HG03175 (cell line): ENCODE results near the gene MRS2.
"Not testable (repeated sequence)": the region's sequence is repeated elsewhere in the genome, so short reads cannot be mapped to it uniquely, and the experiment has no call there.

Source experiments
- ATAC-seq: cut with Tn5 transposase; IDR thresholded peaks from one replicate; pipeline ENCODE4 v1.9.1; 2021; ENCODE audit warnings: mild to moderate bottlenecking, moderate library complexity; ENCODE audit not compliant: unreplicated experiment

The MRS2 gene

DNA sequence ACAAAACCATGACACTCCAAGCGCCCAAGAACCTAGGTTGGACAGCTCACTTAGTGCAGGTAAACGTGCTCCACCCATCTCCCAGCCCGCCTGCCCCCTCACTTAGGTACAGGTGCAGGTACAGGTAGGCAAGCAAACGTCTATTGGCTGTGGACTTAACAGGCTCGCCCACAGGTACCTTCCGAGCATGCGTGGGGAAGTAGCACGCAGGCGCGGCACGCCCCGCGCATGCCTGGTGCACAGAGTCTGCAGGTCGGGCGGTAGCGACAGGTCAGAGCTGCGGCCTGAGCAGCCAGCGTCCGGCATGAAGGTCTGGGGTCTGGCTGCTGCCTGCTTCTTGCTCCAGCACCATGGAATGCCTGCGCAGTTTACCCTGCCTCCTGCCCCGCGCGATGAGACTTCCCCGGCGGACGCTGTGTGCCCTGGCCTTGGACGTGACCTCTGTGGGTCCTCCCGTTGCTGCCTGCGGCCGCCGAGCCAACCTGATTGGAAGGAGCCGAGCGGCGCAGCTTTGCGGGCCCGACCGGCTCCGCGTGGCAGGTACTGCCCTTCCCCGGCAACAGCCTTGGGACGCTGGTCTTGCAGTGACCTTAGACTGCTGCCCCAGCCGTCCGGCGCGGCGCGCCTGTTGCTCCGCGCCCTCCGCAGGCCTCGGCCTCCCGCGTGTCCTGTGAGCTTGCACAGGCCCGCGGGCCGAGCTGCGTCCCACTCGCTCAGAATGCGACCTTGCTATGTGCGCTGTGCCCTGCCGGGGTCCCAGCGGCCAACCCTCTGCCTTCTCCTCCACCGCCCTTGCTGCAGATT is at the start of gene MRS2:
MRS2 (plus strand) TSS at position 240 of the 804 bp plus-strand sequence; CDS start at position 351, 111 bp downstream.
- ATAC-seq, result peak; percentile 91

- ATAC-seq, result no peak
Observed at GRCh38 chr6:24353861-24354260, 48.9 kb upstream of the MRS2 start.

GRCh38 chr6:24355393-24355792 is 47.3 kb upstream of the MRS2 start:
- ATAC-seq, result no peak

GRCh38 chr6:24356310-24356973 is 46.3 kb upstream of the MRS2 start:
- no peak for ATAC-seq

DNA sequence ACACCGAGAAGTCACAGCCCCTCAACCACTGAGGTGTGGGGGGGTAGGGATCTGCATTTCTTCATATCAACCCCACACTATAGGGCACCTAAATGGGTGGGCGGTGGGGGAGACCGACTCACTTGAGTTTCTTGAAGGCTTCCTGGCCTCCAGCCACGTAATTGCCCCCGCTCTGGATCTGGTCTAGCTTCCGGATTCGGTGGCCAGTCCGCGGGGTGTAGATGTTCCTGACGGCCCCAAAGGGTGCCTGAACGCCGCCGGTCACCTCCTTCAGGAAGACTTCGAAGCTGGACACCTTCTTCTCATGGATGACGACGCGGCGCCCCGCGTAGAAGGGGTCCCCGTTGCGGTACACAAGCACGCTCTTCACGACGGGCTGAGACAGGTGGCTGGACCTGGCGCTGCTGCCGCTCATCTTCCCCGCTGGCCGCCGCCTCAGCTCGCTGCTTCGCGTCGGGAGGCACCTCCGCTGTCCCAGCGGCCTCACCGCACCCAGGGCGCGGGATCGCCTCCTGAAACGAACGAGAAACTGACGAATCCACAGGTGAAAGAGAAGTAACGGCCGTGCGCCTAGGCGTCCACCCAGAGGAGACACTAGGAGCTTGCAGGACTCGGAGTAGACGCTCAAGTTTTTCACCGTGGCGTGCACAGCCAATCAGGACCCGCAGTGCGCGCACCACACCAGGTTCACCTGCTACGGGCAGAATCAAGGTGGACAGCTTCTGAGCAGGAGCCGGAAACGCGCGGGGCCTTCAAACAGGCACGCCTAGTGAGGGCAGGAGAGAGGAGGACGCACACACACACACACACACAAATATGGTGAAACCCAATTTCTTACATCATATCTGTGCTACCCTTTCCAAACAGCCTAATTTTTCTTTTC is 45.2 kb upstream of the MRS2 start, which contains the start of gene DCDC2:
DCDC2 (minus strand) TSS at position 724 of the 883 bp plus-strand sequence; CDS start at position 415, 309 bp downstream.
- ATAC-seq, result no peak

DNA sequence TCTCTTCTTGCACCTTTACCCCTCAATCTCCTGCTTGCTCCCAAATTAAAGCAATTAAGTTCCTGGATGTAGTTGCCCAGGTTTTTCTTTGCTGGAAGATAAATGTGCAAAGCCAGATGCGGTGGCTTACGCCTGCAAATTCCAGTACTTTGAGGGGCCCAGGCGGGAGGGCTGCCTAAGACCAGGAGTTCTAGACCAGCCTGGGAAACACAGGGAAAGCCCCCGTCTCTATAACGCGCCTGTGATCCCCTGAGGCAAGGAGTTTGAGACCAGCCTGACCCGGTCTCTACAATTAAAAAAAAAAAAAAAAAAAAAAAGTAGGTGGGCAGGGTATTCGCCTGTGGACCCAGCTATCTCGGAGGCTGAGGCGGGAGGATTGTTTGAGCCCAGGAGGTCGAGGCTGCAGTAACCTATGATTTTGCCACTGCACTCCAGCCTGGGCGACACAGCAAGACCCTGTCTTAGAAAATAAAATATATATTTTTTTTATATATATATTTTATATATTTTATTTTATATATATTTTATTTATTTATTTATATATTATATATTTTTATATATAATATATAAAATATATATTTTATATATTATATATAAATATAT is 44.4 kb upstream of the MRS2 start:
- ATAC-seq, result no peak

GRCh38 chr6:24359640-24360454 is 42.9 kb upstream of the MRS2 start:
- ATAC-seq, result peak; percentile 84

- not testable (repeated sequence) for ATAC-seq
Observed at GRCh38 chr6:24362363-24362762, 40.4 kb upstream of the MRS2 start.

- ATAC-seq, result not testable (repeated sequence)
Observed at GRCh38 chr6:24365103-24365633, 37.6 kb upstream of the MRS2 start.

DNA sequence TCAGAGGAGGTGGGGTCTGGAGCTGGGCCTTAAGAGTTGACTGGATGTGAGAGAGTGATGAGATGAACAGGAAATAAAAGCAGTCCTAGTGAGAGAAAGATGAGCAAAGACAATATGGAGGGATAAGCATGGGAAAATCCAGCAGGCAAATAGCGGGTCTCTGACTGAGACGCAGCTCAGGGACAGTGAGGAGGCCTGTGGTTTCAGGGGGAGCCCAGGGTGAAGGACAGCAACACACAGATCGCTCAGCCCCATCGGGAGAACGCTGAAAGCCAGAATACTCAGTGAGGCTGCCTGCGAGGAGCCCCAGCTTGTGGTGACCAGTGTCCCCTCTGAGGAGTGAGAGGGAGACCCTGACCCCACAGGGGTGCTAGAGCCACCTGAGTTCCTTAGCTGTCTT is 28.1 kb upstream of the MRS2 start:
- ATAC-seq, result no peak

GRCh38 chr6:24376871-24377270 is 25.9 kb upstream of the MRS2 start:
- ATAC-seq, result no peak

- peak; percentile 41 for ATAC-seq
Observed at GRCh38 chr6:24378473-24379097, 24.2 kb upstream of the MRS2 start.

DNA sequence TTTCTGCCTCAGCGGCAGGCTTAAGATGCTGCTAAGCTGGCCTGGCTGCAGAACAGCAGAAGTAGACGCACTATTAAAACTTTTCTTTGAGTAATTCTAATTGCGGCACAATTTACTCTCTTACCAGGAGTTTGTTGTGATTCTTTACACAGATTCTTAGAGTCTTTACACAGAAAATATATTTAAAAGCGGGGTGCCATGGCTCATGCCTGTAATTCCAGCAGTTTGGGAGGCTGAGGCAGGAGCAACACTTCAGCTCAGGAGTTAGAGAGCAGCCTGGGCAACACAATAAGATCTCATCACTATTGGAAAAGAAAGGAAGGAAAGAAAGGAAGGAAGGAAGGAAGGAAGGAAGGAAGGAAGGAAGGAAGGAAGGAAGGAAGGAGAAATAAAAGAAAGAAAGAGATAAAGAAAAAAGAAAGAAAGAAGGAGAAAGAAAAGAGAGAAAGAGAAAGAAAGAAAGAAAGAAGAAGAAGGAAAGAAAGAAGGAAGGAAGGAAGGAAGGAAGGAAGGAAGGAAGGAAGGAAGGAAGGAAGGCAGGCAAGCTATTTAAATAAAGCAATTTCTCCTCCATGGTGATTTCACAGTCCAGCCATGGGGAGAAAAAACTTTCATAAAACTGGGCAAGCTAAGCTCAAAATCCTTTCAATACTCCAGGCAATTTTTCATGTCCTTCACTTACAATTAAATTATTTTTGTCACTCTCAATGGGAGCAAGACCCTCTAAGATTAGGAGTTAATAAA is 21.1 kb upstream of the MRS2 start:
- no peak for ATAC-seq

DNA sequence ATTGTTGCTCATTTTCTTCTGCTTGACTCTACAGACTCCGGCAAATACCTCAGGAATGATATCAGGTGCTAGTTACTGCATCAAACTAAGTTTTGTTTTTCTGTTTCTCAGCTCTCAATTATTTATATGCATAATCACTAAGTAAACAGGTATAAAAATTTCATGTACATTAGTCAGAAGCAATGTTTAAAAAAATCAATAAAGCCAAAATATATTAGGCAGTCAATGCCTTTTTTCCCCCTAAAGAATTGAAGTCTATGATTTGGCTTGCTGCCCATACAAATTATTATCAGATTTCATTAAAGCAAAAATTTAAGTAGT is 20.6 kb upstream of the MRS2 start:
- ATAC-seq, result no peak

DNA sequence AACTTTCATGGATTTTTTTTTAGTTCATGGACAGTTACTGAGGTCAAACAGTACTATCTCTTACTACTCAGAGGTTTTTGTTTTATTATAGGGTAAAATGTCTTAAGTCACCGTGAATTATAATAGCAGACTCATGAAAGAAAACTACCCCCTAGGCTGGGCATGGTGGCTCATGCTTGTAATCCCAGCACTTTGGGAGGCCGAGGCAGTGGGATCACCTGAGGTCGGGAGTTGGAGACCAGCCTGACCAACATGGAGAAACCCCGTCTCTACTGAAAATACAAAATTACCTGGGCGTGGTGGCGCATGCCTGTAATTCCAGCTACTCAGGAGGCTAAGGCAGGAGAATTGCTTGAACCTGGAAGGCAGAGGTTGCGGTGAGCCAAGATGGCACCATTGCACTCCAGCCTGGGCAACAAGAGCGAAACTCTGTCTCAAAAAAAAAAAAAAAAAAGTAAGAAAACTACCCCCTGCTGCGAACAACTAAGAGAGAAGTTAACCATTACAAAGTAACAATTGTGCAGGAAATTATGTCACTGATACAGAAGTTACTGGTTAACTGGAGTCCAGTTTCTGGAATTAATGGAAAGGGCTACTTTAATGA is 19.7 kb upstream of the MRS2 start:
- ATAC-seq, result not testable (repeated sequence)

GRCh38 chr6:24384369-24385130 is 18.2 kb upstream of the MRS2 start:
- not testable (repeated sequence) for ATAC-seq

GRCh38 chr6:24385536-24386269 is 17.0 kb upstream of the MRS2 start:
- peak; percentile 53 for ATAC-seq
